B cell (primary cell): Measurements from ENCODE around the gene TTC27. TPM values are rescaled to one million over a fixed set of nuclear protein-coding genes. Genes with fewer than 3 reads are reported as not detected.

ENCODE experiments used
- ATAC-seq: fragments of 200-7000 bp; cut with Tn5 transposase; one replicate; pipeline ENCODE4 v1.10.0; 2021; ENCODE audit warnings: low read depth, mild to moderate bottlenecking, moderate number of reproducible peaks, moderate library complexity
- CTCF ChIA-PET: fragments of 350-600 bp; sonication (Branson Sonifier 250); formaldehyde crosslinking; loops from one replicate; lab custom pipeline; 2021; ENCODE audit warnings: antibody characterized with exemption, inconsistent platforms; lab: Charles Lee
- POLR2A ChIA-PET: fragments of 350-600 bp; sonication (Branson Sonifier 250); formaldehyde crosslinking; loops from one replicate; lab custom pipeline; 2021; ENCODE audit warnings: antibody characterized with exemption; lab: Charles Lee
- DNase-seq: peaks from one replicate; pipeline ENCODE4 v3.0.0; 2013
- H2AFZ ChIP-seq: 2 replicates; pipeline ENCODE4 v1.6.1; 2012; ENCODE audit warnings: mild to moderate bottlenecking, low read depth, low read length; ENCODE audit not compliant: insufficient read depth, poor library complexity, severe bottlenecking
- H3K27ac ChIP-seq, 2 donors: 1 replicate in 1 of 2; 2 replicates in 1 of 2; pipeline ENCODE4 v1.5.1; 2012 to 2013; ENCODE audit warnings: low read length in 2 of 2, mild to moderate bottlenecking in 2 of 2, moderate library complexity in 1 of 2
- H3K27me3 ChIP-seq, 4 experiments: fragments of 200-600 bp in 1 of 4; sonication (generic) in 1 of 4; replicated peaks in 1 of 4; 1 replicate in 2 of 4; 2 replicates in 2 of 4; pipeline versions ENCODE4 v1.6.1 to v1.7.0; 2013 to 2016; ENCODE audit warnings: low read length in 3 of 4, mild to moderate bottlenecking in 2 of 4, mixed read lengths in 1 of 4, moderate library complexity in 1 of 4; ENCODE audit not compliant: insufficient read depth in 4 of 4, control insufficient read depth in 3 of 4; ENCODE audit errors: control extremely low read depth in 1 of 4
- H3K36me3 ChIP-seq, 2 experiments: replicated peaks in 1 of 2; 1 replicate in 1 of 2; 2 replicates in 1 of 2; pipeline versions ENCODE4 v1.6.1 to v1.7.1; 2013; ENCODE audit warnings: low read length in 1 of 2; ENCODE audit not compliant: insufficient read depth in 2 of 2, control insufficient read depth in 1 of 2; ENCODE audit errors: control extremely low read depth in 1 of 2, extremely low read depth in 1 of 2
- H3K4me1 ChIP-seq, 2 donors: fragments of 200-600 bp in 1 of 2; sonication (generic) in 1 of 2; 1 replicate in 1 of 2; 2 replicates in 1 of 2; pipeline versions ENCODE4 v1.5.1 to v1.6.1; 2013 to 2017; ENCODE audit warnings: low read length in 2 of 2; ENCODE audit not compliant: control insufficient read depth in 2 of 2, insufficient read depth in 2 of 2
- H3K4me2 ChIP-seq: replicated peaks from 2 replicates; pipeline ENCODE3; 2012; ENCODE audit warnings: mild to moderate bottlenecking, low read depth, low read length; ENCODE audit not compliant: poor library complexity, severe bottlenecking
- H3K4me3 ChIP-seq, 5 experiments: fragments of 200-600 bp in 1 of 5; sonication (generic) in 1 of 5; 1 replicate in 3 of 5; 2 replicates in 2 of 5; pipeline versions ENCODE4 v1.5.1 to v1.7.0; 2011 to 2016; ENCODE audit warnings: low read length in 4 of 5, mild to moderate bottlenecking in 4 of 5, low read depth in 2 of 5, control low read depth in 1 of 5, moderate library complexity in 1 of 5; ENCODE audit not compliant: insufficient read depth in 1 of 5; ENCODE audit errors: control extremely low read depth in 1 of 5, extremely low read depth in 1 of 5
- H3K79me2 ChIP-seq: fragments of 200-600 bp; sonication (generic); one replicate; pipeline ENCODE4 v1.6.0; 2016; ENCODE audit warnings: low read length; ENCODE audit not compliant: control insufficient read depth, insufficient read depth
- H3K9ac ChIP-seq: fragments of 200-600 bp; sonication (generic); 2 replicates; pipeline ENCODE4 v1.6.1; 2017; ENCODE audit warnings: mild to moderate bottlenecking, low read length, moderate library complexity
- H3K9me3 ChIP-seq, 3 donors: one replicate each; pipeline versions ENCODE4 v1.6.1 to v1.7.1; 2013; ENCODE audit warnings: low read length in 2 of 3; ENCODE audit not compliant: control insufficient read depth in 2 of 3, insufficient read depth in 1 of 3; ENCODE audit errors: control extremely low read depth in 1 of 3
- H4K20me1 ChIP-seq: 2 replicates; pipeline ENCODE4 v1.6.0; 2012; ENCODE audit warnings: mild to moderate bottlenecking, low read length; ENCODE audit not compliant: insufficient read depth, control insufficient read depth, poor library complexity, severe bottlenecking
- H3K27ac Mint-ChIP-seq: one replicate; pipeline ENCODE4 v1.8.0; 2021; ENCODE audit warnings: mixed read lengths
- H3K27me3 Mint-ChIP-seq: one replicate; pipeline ENCODE4 v1.8.0; 2021; ENCODE audit warnings: mixed read lengths
- H3K4me1 Mint-ChIP-seq: one replicate; pipeline ENCODE4 v1.8.0; 2021; ENCODE audit warnings: mixed read lengths
- H3K4me3 Mint-ChIP-seq: one replicate; pipeline ENCODE4 v1.8.0; 2021; ENCODE audit warnings: mixed read lengths
- H3K9me3 Mint-ChIP-seq: one replicate; pipeline ENCODE4 v1.8.0; 2022; ENCODE audit warnings: mixed read lengths; ENCODE audit not compliant: insufficient read depth
- EZH2 ChIP-seq: IDR thresholded peaks from 2 replicates; pipeline ENCODE4 v1.6.1; 2012; ENCODE audit warnings: borderline replicate concordance, low read depth, mild to moderate bottlenecking, moderate library complexity, low read length; ENCODE audit not compliant: insufficient read depth, poor library complexity, severe bottlenecking
- WGBS: methylation state at CpG from one replicate; pipeline ENCODE4 v1.1.5; 2013; ENCODE audit warnings: missing lambda C conversion rate; ENCODE audit not compliant: insufficient coverage; 5-methylcytosine and 5-hydroxymethylcytosine counted together
- intact Hi-C: fragments of 100-400 bp; cut with micrococcal nuclease; formaldehyde crosslinking; loops from one replicate; pipeline ENCODE4 v1.10.0; 2022
- polyA plus RNA-seq: library from polyadenylated mRNA; depleted of rRNA; stranded (reverse); fragments of >200 nt; gene quantifications from 2 replicates; pipeline ENCODE4 v1.2.3, GENCODE V29; 2012
- total RNA-seq, 2 donors: library from RNA; stranded (reverse); fragments of 120-200 nt in 1 of 2; gene quantifications; 1 replicate in 1 of 2; 2 replicates in 1 of 2; pipeline versions ENCODE4 v1.2.3 to v1.2.4, GENCODE V29; 2013 to 2022
- TF ChIP-seq, protein P1 (sequence below): fragments of 200-600 bp; IDR thresholded peaks from one replicate; pipeline ENCODE4 v1.8.0; 2022; ENCODE audit warnings: antibody characterized with exemption, mild to moderate bottlenecking

The TTC27 gene
- total and polyA plus RNA-seq, 2 donors (not counting 1 experiment from before 2014, with no cell fraction given), result 22.7 to 28.5 TPM

DNA sequence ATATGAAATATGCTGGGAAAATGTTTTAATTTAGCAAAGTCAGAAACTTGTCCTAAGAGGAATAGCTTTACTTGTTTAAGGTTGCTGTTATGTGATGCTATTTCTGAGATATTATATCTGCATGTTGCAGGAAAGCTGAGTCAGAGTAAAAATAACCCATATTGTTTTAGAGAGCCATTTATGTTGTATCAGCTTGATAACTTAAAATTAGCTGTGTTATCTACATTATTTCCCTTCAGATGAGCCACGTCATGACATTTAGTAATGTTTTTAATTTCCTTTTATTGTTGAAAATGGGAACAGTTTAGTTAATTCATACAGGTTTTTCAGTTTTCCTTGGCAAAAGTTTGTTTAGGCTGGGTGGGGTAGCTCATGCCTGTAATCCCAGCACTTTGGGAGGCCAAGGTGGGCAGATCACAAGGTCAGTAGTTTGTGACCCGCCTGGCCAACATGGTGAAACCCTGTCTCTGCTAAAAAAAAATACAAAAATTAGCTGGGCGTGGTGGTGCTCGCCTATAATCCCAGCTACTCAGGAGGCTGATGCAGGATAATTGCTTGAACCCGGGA is 55.8 kb downstream of the TTC27 start:
- Histone ChIP-seq H3K9ac (no peak overlapping the region), H2AFZ (no peak overlapping the region), H3K4me2 (no peak overlapping the region), H3K9me3 (peaks cover 0 to 3% (median 0%) of the 10 kb centered on the region in 3 donors), H3K27ac (no peak overlapping the region), H3K36me3 (peaks cover 6 to 21% of the 10 kb centered on the region in 2 experiments), H3K4me3 (no peak overlapping the region), H3K79me2 (no peaks in the 10 kb centered on the region), H3K4me1 (no peaks in the 10 kb centered on the region), H4K20me1 (no peaks in the 10 kb centered on the region), H3K27me3 (no peaks in the 10 kb centered on the region)
- Mint-ChIP-seq H3K4me1 (no peaks in the 10 kb centered on the region), H3K27ac (no peak overlapping the region), H3K9me3 (no peaks in the 10 kb centered on the region), H3K27me3 (no peaks in the 10 kb centered on the region), H3K4me3 (no peak overlapping the region)
- DNase-seq (no peak), ATAC-seq (no peak)
- ChIA-PET POLR2A (no interaction called here), CTCF (no interaction called here)
- intact Hi-C loops, result no loop called here
- TF ChIP-seq, protein P1, sequence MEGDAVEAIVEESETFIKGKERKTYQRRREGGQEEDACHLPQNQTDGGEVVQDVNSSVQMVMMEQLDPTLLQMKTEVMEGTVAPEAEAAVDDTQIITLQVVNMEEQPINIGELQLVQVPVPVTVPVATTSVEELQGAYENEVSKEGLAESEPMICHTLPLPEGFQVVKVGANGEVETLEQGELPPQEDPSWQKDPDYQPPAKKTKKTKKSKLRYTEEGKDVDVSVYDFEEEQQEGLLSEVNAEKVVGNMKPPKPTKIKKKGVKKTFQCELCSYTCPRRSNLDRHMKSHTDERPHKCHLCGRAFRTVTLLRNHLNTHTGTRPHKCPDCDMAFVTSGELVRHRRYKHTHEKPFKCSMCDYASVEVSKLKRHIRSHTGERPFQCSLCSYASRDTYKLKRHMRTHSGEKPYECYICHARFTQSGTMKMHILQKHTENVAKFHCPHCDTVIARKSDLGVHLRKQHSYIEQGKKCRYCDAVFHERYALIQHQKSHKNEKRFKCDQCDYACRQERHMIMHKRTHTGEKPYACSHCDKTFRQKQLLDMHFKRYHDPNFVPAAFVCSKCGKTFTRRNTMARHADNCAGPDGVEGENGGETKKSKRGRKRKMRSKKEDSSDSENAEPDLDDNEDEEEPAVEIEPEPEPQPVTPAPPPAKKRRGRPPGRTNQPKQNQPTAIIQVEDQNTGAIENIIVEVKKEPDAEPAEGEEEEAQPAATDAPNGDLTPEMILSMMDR, result no peak
- no peak for TF ChIP-seq EZH2
- 100% methylated on average over 4 of the region's 5 CpGs for WGBS

DNA sequence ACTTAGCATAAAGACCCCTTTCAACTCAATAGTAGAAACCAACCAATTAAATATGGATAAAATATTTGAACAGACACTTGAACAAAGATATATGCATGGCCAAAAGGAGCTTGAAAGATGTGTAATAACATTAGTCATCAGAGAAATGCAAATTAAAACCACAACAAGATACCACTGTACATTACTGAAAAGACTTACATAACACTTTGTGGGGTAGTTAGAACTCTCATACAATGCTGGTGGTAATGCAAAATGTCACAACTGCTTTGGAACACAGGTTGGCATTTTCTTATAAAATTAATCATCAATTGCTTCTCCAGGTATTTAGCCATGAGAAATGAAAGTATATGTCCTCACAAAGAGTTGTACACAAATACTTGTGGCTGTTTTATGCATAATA is 60.7 kb downstream of the TTC27 start:
- H3K9ac ChIP-seq, result no peak overlapping the region
- H3K4me2 ChIP-seq, result no peak overlapping the region
- no peaks in the 10 kb centered on the region for H3K4me1 ChIP-seq
- no peak overlapping the region for H3K4me3 ChIP-seq
- H3K79me2 ChIP-seq, result no peaks in the 10 kb centered on the region
- no peak for ATAC-seq
- H2AFZ ChIP-seq, result no peak overlapping the region
- no peaks in the 10 kb centered on the region for H4K20me1 ChIP-seq
- Mint-ChIP-seq H3K27ac (no peak overlapping the region), H3K9me3 (no peaks in the 10 kb centered on the region), H3K4me1 (no peaks in the 10 kb centered on the region), H3K4me3 (no peak overlapping the region), H3K27me3 (no peaks in the 10 kb centered on the region)
- H3K36me3 ChIP-seq, result peaks cover 3 to 4% of the 10 kb centered on the region in 2 experiments
- no peak for TF ChIP-seq EZH2
- TF ChIP-seq, protein P1, result no peak
- no peaks in the 10 kb centered on the region for H3K27me3 ChIP-seq
- CTCF ChIA-PET, result no interaction called here
- POLR2A ChIA-PET, result no interaction called here
- no peak overlapping the region for H3K27ac ChIP-seq
- H3K9me3 ChIP-seq, result peaks cover 0 to 3% (median 0%) of the 10 kb centered on the region in 3 donors
- no peak for DNase-seq
- intact Hi-C loops, result no loop called here
